ENCODE measurements around the gene TMEM69.

DNA sequence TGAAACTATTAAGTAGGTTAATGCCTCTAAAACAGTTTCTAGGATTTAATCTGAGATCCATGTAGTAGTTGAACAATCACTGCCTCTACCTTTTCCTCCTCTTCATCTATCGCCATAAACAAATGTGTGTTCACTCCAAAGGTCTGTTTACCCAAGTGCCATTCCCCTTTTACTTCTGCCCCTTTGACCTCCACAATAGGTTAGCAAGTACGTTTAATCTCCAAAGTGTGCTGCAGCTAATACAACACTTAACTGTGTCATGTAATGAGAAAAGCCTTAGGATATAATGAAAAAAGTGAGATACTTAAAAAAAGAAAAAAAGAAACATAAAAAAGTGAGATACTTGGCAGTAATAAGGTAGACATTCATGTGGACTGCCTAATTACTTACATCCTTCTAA is 29.8 kb upstream of the TMEM69 start:
- TF ChIP-seq, protein P1, sequence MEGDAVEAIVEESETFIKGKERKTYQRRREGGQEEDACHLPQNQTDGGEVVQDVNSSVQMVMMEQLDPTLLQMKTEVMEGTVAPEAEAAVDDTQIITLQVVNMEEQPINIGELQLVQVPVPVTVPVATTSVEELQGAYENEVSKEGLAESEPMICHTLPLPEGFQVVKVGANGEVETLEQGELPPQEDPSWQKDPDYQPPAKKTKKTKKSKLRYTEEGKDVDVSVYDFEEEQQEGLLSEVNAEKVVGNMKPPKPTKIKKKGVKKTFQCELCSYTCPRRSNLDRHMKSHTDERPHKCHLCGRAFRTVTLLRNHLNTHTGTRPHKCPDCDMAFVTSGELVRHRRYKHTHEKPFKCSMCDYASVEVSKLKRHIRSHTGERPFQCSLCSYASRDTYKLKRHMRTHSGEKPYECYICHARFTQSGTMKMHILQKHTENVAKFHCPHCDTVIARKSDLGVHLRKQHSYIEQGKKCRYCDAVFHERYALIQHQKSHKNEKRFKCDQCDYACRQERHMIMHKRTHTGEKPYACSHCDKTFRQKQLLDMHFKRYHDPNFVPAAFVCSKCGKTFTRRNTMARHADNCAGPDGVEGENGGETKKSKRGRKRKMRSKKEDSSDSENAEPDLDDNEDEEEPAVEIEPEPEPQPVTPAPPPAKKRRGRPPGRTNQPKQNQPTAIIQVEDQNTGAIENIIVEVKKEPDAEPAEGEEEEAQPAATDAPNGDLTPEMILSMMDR (conservative IDR thresholded peaks at IDR 0.05; ENCODE audit: low read depth in 2 of 2) = no peak
- TF ChIP-seq NANOG (IDR thresholded peaks at IDR 0.05; ENCODE audit: borderline replicate concordance) = no peak
- TF ChIP-seq CREB1 (CRISPR knock-in tag; IDR thresholded peaks at IDR 0.05; ENCODE audit: low read depth) = no peak
- TF ChIP-seq EZH2 (IDR thresholded peaks at IDR 0.05; ENCODE audit: low read depth, unreplicated experiment) = no peak
- TF ChIP-seq, protein P2, sequence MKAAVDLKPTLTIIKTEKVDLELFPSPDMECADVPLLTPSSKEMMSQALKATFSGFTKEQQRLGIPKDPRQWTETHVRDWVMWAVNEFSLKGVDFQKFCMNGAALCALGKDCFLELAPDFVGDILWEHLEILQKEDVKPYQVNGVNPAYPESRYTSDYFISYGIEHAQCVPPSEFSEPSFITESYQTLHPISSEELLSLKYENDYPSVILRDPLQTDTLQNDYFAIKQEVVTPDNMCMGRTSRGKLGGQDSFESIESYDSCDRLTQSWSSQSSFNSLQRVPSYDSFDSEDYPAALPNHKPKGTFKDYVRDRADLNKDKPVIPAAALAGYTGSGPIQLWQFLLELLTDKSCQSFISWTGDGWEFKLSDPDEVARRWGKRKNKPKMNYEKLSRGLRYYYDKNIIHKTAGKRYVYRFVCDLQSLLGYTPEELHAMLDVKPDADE (IDR thresholded peaks at IDR 0.05) = no peak
